Measurements from ENCODE around the gene ZNF609. TPM values are rescaled to one million over a fixed set of nuclear protein-coding genes. Genes with fewer than 3 reads are reported as not detected.
"Not testable (repeated sequence)": the region's sequence is repeated elsewhere in the genome, so short reads cannot be mapped to it uniquely, and the experiment has no call there.

Gene ZNF609
- polyA plus RNA-seq, 1 experiment, result 28.9 TPM

DNA sequence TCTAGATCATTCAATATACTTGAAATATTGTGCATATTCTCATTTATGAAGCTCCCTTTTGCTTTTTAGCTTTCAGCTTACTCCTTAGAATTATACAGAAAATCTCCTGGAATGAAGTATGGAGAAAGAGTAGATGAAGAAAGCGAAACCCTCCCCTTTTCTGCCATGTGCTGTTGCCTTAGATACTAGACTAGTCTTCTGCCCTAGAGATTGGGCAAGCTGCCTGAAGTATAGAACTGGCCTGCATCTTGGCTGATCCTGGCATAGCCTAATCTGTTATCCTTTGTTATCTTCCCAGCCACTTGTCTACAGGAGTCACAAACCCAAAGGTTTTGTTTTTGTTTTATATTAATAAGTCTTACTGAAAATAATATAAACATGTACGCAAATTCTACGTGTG, 176.2 kb downstream of the ZNF609 start:
- no peak overlapping the region for H3K4me3 ChIP-seq (ENCODE audit: low read depth, low read length)
- TF ChIP-seq, protein P1, sequence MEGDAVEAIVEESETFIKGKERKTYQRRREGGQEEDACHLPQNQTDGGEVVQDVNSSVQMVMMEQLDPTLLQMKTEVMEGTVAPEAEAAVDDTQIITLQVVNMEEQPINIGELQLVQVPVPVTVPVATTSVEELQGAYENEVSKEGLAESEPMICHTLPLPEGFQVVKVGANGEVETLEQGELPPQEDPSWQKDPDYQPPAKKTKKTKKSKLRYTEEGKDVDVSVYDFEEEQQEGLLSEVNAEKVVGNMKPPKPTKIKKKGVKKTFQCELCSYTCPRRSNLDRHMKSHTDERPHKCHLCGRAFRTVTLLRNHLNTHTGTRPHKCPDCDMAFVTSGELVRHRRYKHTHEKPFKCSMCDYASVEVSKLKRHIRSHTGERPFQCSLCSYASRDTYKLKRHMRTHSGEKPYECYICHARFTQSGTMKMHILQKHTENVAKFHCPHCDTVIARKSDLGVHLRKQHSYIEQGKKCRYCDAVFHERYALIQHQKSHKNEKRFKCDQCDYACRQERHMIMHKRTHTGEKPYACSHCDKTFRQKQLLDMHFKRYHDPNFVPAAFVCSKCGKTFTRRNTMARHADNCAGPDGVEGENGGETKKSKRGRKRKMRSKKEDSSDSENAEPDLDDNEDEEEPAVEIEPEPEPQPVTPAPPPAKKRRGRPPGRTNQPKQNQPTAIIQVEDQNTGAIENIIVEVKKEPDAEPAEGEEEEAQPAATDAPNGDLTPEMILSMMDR (IDR thresholded peaks at IDR 0.05; ENCODE audit: low read depth, low read length), result no peak
- ChIA-PET CTCF (interaction anchor here (0.5 to 1.2 kb wide), 3 partner anchors 17 to 45 kb away, joined by 3 read pairs; no protein-coding TSS in a partner anchor), POLR2A (no interaction called here)
- no peaks in the 10 kb centered on the region for H3K27me3 ChIP-seq (ENCODE audit: control insufficient read depth, insufficient read depth, low read length)
- H3K27ac ChIP-seq (ENCODE audit: low read depth, low read length), result no peak overlapping the region
- DNase-seq (ENCODE audit: low read depth, low spot score), result no peak
- no peaks in the 10 kb centered on the region for H3K9me3 ChIP-seq (ENCODE audit: control insufficient read depth, insufficient read depth, low read length)

GRCh38 chr15:64637412-64637811, 177.0 kb downstream of the ZNF609 start:
- Histone ChIP-seq H3K27me3 (ENCODE audit: control insufficient read depth, insufficient read depth, low read length) (no peaks in the 10 kb centered on the region), H3K4me3 (ENCODE audit: low read depth, low read length) (no peak overlapping the region), H3K27ac (ENCODE audit: low read depth, low read length) (no peak overlapping the region), H3K9me3 (ENCODE audit: control insufficient read depth, insufficient read depth, low read length) (no peaks in the 10 kb centered on the region)
- ChIA-PET POLR2A (no interaction called here), CTCF (interaction anchor here (0.9 to 1.2 kb wide), 2 partner anchors 16 to 32 kb away, joined by 3 read pairs; no protein-coding TSS in a partner anchor)
- TF ChIP-seq, protein P1 (IDR thresholded peaks at IDR 0.05; ENCODE audit: low read depth, low read length), result no peak
- no peak for DNase-seq (ENCODE audit: low read depth, low spot score)

GRCh38 chr15:64639744-64640143, 179.4 kb downstream of the ZNF609 start:
- CTCF ChIA-PET; DNase-seq (ENCODE audit: low read depth, low spot score); H3K27me3 ChIP-seq (ENCODE audit: control insufficient read depth, insufficient read depth, low read length); H3K9me3 ChIP-seq (ENCODE audit: control insufficient read depth, insufficient read depth, low read length); H3K27ac ChIP-seq (ENCODE audit: low read depth, low read length); POLR2A ChIA-PET; H3K4me3 ChIP-seq (ENCODE audit: low read depth, low read length): not testable (repeated sequence)

- DNase-seq (ENCODE audit: low read depth, low spot score), result no peak
- ChIA-PET CTCF (no interaction called here), POLR2A (no interaction called here)
- TF ChIP-seq, protein P1 (IDR thresholded peaks at IDR 0.05; ENCODE audit: low read depth, low read length), result no peak
- Histone ChIP-seq H3K27me3 (ENCODE audit: control insufficient read depth, insufficient read depth, low read length) (no peaks in the 10 kb centered on the region), H3K9me3 (ENCODE audit: control insufficient read depth, insufficient read depth, low read length) (no peaks in the 10 kb centered on the region), H3K4me3 (ENCODE audit: low read depth, low read length) (no peak overlapping the region), H3K27ac (ENCODE audit: low read depth, low read length) (no peak overlapping the region)
Observed at GRCh38 chr15:64640146-64640871, 179.9 kb downstream of the ZNF609 start.

- DNase-seq (ENCODE audit: low read depth, low spot score), result no peak
- TF ChIP-seq, protein P1 (IDR thresholded peaks at IDR 0.05; ENCODE audit: low read depth, low read length), result no peak
- no peak overlapping the region for H3K4me3 ChIP-seq (ENCODE audit: low read depth, low read length)
- no peak overlapping the region for H3K27ac ChIP-seq (ENCODE audit: low read depth, low read length)
- ChIA-PET POLR2A (no interaction called here), CTCF (interaction anchor here (2.6 kb wide), 1 partner anchor 10 kb away, joined by 11 read pairs; no protein-coding TSS in a partner anchor)
- no peaks in the 10 kb centered on the region for H3K27me3 ChIP-seq (ENCODE audit: control insufficient read depth, insufficient read depth, low read length)
- no peaks in the 10 kb centered on the region for H3K9me3 ChIP-seq (ENCODE audit: control insufficient read depth, insufficient read depth, low read length)
Observed at GRCh38 chr15:64642875-64643274, 182.5 kb downstream of the ZNF609 start.
